BJ (cell line): ENCODE measurements around the gene CDKAL1. TPM values are rescaled to one million over a fixed set of nuclear protein-coding genes. Genes with fewer than 3 reads are reported as not detected.

Source experiments
- CTCF ChIA-PET: fragments of 350-600 bp; formaldehyde crosslinking; extraction: SDS; loops from one replicate; lab custom pipeline; 2021; ENCODE audit warnings: antibody characterized with exemption, inconsistent platforms; lab: Yijun Ruan, JAX
- POLR2A ChIA-PET: fragments of 300-600 bp; sonication (Branson Sonifier 250); formaldehyde crosslinking; extraction: SDS; loops from one replicate; lab custom pipeline; 2021; ENCODE audit warnings: antibody characterized with exemption; lab: Charles Lee
- DNase-seq: peaks from one replicate; pipeline ENCODE4 v3.0.0-alpha.2; 2011; ENCODE audit warnings: low read depth
- H3K27me3 ChIP-seq: 2 replicates; pipeline ENCODE4 v1.6.0; 2011; ENCODE audit warnings: low read length; ENCODE audit not compliant: control insufficient read depth, insufficient read depth
- H3K36me3 ChIP-seq: 2 replicates; pipeline ENCODE4 v1.5.1; 2011; ENCODE audit warnings: low read length; ENCODE audit not compliant: control insufficient read depth, insufficient read depth
- H3K4me3 ChIP-seq: 2 replicates; pipeline ENCODE4 v1.5.1; 2011; ENCODE audit warnings: low read depth, mild to moderate bottlenecking, control low read depth, low read length
- CTCF ChIP-seq: IDR thresholded peaks from 2 replicates; pipeline ENCODE4 v1.5.1; 2011; ENCODE audit warnings: low read depth, mild to moderate bottlenecking, control low read depth, inconsistent platforms, low read length, moderate library complexity; ENCODE audit not compliant: insufficient read depth
- polyA plus RNA-seq: library from polyadenylated mRNA; depleted of rRNA; stranded (reverse); fragments of >200 nt; gene quantifications from 2 replicates; pipeline ENCODE4 v1.2.3, GENCODE V29; 2011

The CDKAL1 gene
- polyA plus RNA-seq, 1 experiment, result 3.8 TPM

GRCh38 chr6:20700375-20700774 is 166.1 kb downstream of the CDKAL1 start:
- no peak for TF ChIP-seq CTCF
- DNase-seq, result no peak
- POLR2A ChIA-PET, result no interaction called here
- no peaks in the 10 kb centered on the region for H3K36me3 ChIP-seq
- H3K27me3 ChIP-seq, result no peaks in the 10 kb centered on the region
- CTCF ChIA-PET, result no interaction called here
- H3K4me3 ChIP-seq, result no peak overlapping the region

GRCh38 chr6:20702366-20702765 is 168.1 kb downstream of the CDKAL1 start:
- ChIA-PET POLR2A (no interaction called here), CTCF (no interaction called here)
- Histone ChIP-seq H3K36me3 (no peaks in the 10 kb centered on the region), H3K27me3 (no peaks in the 10 kb centered on the region), H3K4me3 (no peak overlapping the region)
- DNase-seq, result no peak
- TF ChIP-seq CTCF, result no peak

- ChIA-PET POLR2A (no interaction called here), CTCF (interaction anchor here (0.6 kb wide), 1 partner anchor 716 kb away, joined by 3 read pairs; no protein-coding TSS in a partner anchor)
- no peaks in the 10 kb centered on the region for H3K27me3 ChIP-seq
- no peaks in the 10 kb centered on the region for H3K36me3 ChIP-seq
- DNase-seq, result no peak
- no peak overlapping the region for H3K4me3 ChIP-seq
- no peak for TF ChIP-seq CTCF
Observed at GRCh38 chr6:20703049-20703448, 168.8 kb downstream of the CDKAL1 start.

- Histone ChIP-seq H3K36me3 (no peaks in the 10 kb centered on the region), H3K27me3 (no peaks in the 10 kb centered on the region), H3K4me3 (no peak overlapping the region)
- ChIA-PET POLR2A (interaction anchor here (0.7 kb wide), 1 partner anchor 46 kb away, joined by 3 read pairs; no protein-coding TSS in a partner anchor), CTCF (interaction anchor here (1.5 kb wide), 1 partner anchor 8 kb away, joined by 3 read pairs; no protein-coding TSS in a partner anchor)
- TF ChIP-seq CTCF, result no peak
- no peak for DNase-seq
Observed at GRCh38 chr6:20704325-20705025, 170.2 kb downstream of the CDKAL1 start.

GRCh38 chr6:20705741-20706140 is 171.5 kb downstream of the CDKAL1 start:
- Histone ChIP-seq H3K36me3 (no peaks in the 10 kb centered on the region), H3K4me3 (no peak overlapping the region), H3K27me3 (no peaks in the 10 kb centered on the region)
- no peak for TF ChIP-seq CTCF
- no peak for DNase-seq
- ChIA-PET CTCF (interaction anchor here (0.6 kb wide), 1 partner anchor 40 kb away, joined by 3 read pairs; no protein-coding TSS in a partner anchor), POLR2A (no interaction called here)
